SJSA1 (cell line): Measurements from ENCODE around the gene TRAF3IP1. TPM values are rescaled to one million over a fixed set of nuclear protein-coding genes. Genes with fewer than 3 reads are reported as not detected.

Experiments
- total RNA-seq: library from RNA; depleted of rRNA; stranded (reverse); fragments of >200 nt; shearing (Covaris generic); gene quantifications from 2 replicates; pipeline ENCODE4 v1.2.3, GENCODE V29; 2014; rRNA removed

The TRAF3IP1 gene
- total RNA-seq, 1 experiment from 2014 or later = 12.7 TPM

Other genes starting within 250 kb of the TRAF3IP1 start
- gene ESPNL, start 220.2 kb upstream of the TRAF3IP1 start, total RNA-seq = 3.5 and 6.9 TPM in 2 replicates
- 0.50 and 1.5 TPM in 2 replicates for gene KLHL30, start 181.8 kb upstream of the TRAF3IP1 start, total RNA-seq
- 8.4 and 14.9 TPM in 2 replicates for gene ERFE, start 161.5 kb upstream of the TRAF3IP1 start, total RNA-seq
- 14.5 and 20.2 TPM in 2 replicates for gene ILKAP, start 116.8 kb upstream of the TRAF3IP1 start, total RNA-seq
- gene HES6, start 80.5 kb upstream of the TRAF3IP1 start, total RNA-seq = 13.8 and 31.7 TPM in 2 replicates
- 4.6 and 5.8 TPM in 2 replicates for gene PER2, start 31.9 kb upstream of the TRAF3IP1 start, total RNA-seq
- gene ASB1, start 106.4 kb downstream of the TRAF3IP1 start, total RNA-seq = 24.7 TPM in 2 replicates